Kidney (tissue), 14 donors: ENCODE measurements around the gene TBCEL. TPM values are rescaled to one million over a fixed set of nuclear protein-coding genes. Genes with fewer than 3 reads are reported as not detected.

Experiments
- DNase-seq, 5 donors: peaks; one replicate each; pipeline ENCODE4 v3.0.0-alpha.2; 2013 to 2020
- FAIRE-seq: peaks from 2 replicates; lab custom pipeline; 2012; peaks lifted over from hg19 to GRCh38; lab: Jason Lieb, UNC
- H3K27ac ChIP-seq, 2 donors: one replicate each; pipeline ENCODE4 v1.7.0; 2013; ENCODE audit warnings: low read depth in 2 of 2, low read length in 2 of 2, inconsistent platforms in 1 of 2
- H3K27me3 ChIP-seq: one replicate; pipeline ENCODE4 v1.7.1; 2013; ENCODE audit warnings: low read length, inconsistent platforms; ENCODE audit not compliant: control insufficient read depth, insufficient read depth
- H3K36me3 ChIP-seq, 3 donors: one replicate each; pipeline versions ENCODE4 v1.7.0 to v1.7.1; 2013; ENCODE audit warnings: low read length in 3 of 3, control low read depth in 1 of 3, inconsistent platforms in 1 of 3; ENCODE audit not compliant: insufficient read depth in 3 of 3, control insufficient read depth in 2 of 3
- H3K4me1 ChIP-seq, 3 donors: one replicate each; pipeline versions ENCODE4 v1.7.0 to v1.7.1; 2013; ENCODE audit warnings: low read length in 3 of 3, inconsistent platforms in 1 of 3, low read depth in 1 of 3; ENCODE audit not compliant: control insufficient read depth in 2 of 3, insufficient read depth in 2 of 3
- H3K4me3 ChIP-seq, 3 donors: one replicate each; pipeline versions ENCODE4 v1.7.0 to v1.8.1; 2013; ENCODE audit warnings: low read length in 3 of 3, control low read depth in 1 of 3, inconsistent platforms in 1 of 3
- H3K9ac ChIP-seq, 3 donors: one replicate each; pipeline versions ENCODE4 v1.7.0 to v1.7.1; 2013; ENCODE audit warnings: low read length in 3 of 3, control low read depth in 1 of 3, inconsistent platforms in 1 of 3
- H3K9me3 ChIP-seq, 3 donors: one replicate each; pipeline versions ENCODE4 v1.7.0 to v1.7.1; 2013; ENCODE audit warnings: low read length in 3 of 3, control low read depth in 1 of 3, inconsistent platforms in 1 of 3; ENCODE audit not compliant: control insufficient read depth in 2 of 3, insufficient read depth in 1 of 3
- intact Hi-C: fragments of 100-400 bp; cut with DNase I; formaldehyde crosslinking; loops from one replicate; pipeline ENCODE4 v1.11.1; 2022
- polyA plus RNA-seq: library from polyadenylated mRNA; stranded (reverse); fragments of 350-450 nt; fragmentation: Illumina TruSeq; extraction: RNeasy Lipid Tissue Mini Kit (QIAGEN cat#74804); gene quantifications from one replicate; pipeline ENCODE4 v1.2.3, GENCODE V29; 2014; ENCODE audit warnings: low read depth, low replicate concordance; ENCODE audit not compliant: insufficient read depth
- total RNA-seq: library from RNA; stranded (reverse); fragmentation: NEBNext Ultra II Directional; extraction: Animal tissue kit (Norgen Biotek cat#: 25700); gene quantifications from one replicate; pipeline ENCODE4 v1.2.1, GENCODE V29; 2021
- TF ChIP-seq, protein P1 (sequence below): IDR thresholded peaks from 3 replicates; pipeline ENCODE4 v1.5.1; 2012; ENCODE audit warnings: mild to moderate bottlenecking, moderate library complexity, borderline replicate concordance; ENCODE audit not compliant: insufficient read depth; ENCODE audit errors: extremely low read depth
- donor health status: control.
- donor health status: control.
- donor health status: control.
- donor health status: control.
- donor health status: control.
- donor health status: DM: yes; HTN: yes; CAD: no.
- donor health status: Normal renal cell carcinoma (clear cell type).

TBCEL gene
- total and polyA plus RNA-seq, 2 donors from 2014 or later = 5.0 to 41.8 TPM

DNA sequence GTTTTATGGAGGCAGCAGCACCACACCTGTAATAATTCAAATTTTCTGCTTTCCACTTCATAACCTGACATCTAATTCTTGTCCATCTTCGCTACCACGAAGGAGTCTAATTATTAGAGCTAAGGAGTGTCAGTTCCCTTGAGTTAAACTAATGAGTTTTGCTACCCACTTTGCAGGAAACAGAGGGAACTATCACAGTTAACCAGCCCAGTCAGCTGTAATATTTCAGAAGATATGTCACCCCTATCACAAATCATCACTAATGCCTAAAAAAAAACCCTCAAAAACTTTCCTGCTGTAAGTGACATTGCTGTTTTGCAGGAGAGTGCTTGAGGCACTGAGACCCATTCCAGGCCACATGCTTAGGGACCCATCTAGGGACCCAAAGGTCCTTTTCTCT, 85.6 kb downstream of the TBCEL start:
- H3K4me3 ChIP-seq = no peak overlapping the region
- no peaks in the 10 kb centered on the region for H3K36me3 ChIP-seq
- TF ChIP-seq, protein P1, sequence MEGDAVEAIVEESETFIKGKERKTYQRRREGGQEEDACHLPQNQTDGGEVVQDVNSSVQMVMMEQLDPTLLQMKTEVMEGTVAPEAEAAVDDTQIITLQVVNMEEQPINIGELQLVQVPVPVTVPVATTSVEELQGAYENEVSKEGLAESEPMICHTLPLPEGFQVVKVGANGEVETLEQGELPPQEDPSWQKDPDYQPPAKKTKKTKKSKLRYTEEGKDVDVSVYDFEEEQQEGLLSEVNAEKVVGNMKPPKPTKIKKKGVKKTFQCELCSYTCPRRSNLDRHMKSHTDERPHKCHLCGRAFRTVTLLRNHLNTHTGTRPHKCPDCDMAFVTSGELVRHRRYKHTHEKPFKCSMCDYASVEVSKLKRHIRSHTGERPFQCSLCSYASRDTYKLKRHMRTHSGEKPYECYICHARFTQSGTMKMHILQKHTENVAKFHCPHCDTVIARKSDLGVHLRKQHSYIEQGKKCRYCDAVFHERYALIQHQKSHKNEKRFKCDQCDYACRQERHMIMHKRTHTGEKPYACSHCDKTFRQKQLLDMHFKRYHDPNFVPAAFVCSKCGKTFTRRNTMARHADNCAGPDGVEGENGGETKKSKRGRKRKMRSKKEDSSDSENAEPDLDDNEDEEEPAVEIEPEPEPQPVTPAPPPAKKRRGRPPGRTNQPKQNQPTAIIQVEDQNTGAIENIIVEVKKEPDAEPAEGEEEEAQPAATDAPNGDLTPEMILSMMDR = no peak
- intact Hi-C loops = no loop called here
- H3K4me1 ChIP-seq = peaks cover 0 to 3% (median 3%) of the 10 kb centered on the region in 3 donors
- no peak overlapping the region for H3K9ac ChIP-seq
- FAIRE-seq (no peak), DNase-seq (no peak)
- H3K27me3 ChIP-seq = no peaks in the 10 kb centered on the region
- no peaks in the 10 kb centered on the region for H3K9me3 ChIP-seq
- H3K27ac ChIP-seq = no peak overlapping the region

DNA sequence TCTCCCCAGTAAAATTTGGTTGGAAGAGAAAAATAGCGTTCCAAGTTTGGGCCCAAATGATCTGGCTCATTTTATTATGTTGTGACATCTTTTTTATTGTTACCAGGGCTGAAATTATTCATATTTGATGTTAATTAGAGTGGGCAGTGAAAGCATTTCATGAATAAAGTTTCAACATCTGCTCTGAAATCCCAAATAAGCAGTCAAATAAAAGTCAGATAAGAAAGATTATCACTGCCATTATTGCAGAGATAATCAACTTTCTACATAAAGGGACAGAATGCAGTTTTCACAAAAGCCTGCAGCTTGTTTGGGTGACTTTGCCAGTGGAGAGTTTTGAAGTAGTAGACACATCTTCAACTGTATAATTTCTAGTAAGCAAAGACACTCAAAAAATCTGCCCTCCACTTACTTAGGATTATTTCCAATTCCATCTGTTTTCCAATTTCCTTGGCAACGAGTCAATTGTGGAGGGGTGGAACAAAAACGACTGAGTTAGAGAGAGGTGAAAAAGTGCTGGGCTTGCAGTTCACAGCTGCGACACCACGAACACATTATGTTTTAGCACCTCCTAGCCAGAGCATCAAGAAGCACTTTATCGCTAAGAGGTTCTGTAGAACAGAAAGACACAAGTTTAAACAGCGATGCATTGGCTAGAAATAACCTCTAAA, 86.1 kb downstream of the TBCEL start:
- intact Hi-C loops = no loop called here

DNA sequence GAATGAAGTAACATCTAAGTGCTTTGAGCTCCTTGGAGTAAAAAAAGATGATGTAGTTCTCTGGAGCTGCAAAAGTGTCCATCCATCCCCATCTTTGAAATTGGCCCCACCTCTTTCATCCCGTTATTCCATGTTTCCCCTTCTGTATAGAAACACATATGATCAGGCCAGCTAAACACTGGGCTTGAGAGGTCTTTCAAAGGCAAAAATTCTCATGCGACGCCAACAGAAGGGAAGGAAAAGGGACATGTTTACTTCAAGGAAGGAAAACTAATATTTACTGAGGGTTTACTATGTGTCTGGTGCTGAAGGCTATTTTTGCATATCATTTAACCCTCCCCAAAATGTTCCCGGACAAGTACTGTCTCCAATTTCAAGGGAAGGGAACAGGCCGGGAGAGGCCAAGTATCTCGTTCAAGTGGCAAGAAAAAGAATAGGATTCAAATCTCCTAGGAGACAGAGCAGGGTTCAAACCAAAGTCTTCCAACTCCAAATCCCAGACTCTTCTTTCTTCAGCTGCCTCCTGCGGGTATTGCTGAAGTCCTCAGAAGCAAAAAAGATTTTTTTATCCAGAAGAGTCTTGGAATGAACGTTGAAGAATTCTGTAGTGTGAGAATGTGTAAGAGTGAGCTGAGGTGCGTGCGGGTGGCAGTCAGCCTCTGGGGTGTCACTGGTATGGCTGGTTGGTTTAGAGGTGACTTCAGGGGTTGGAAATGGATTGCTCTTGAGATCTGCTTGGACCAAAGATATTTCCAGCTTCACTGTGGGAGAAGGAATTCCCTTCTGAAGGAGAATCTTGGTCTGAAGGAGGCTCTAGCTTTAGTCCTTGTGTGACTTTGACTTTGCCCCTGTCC, 87.2 kb downstream of the TBCEL start:
- no peak overlapping the region for H3K27ac ChIP-seq
- H3K9me3 ChIP-seq = no peaks in the 10 kb centered on the region
- TF ChIP-seq, protein P1 = no peak
- FAIRE-seq (no peak), DNase-seq (no peak)
- intact Hi-C loops = no loop called here
- no peak overlapping the region for H3K4me3 ChIP-seq
- no peaks in the 10 kb centered on the region for H3K36me3 ChIP-seq
- H3K9ac ChIP-seq = no peak overlapping the region
- no peaks in the 10 kb centered on the region for H3K4me1 ChIP-seq
- no peaks in the 10 kb centered on the region for H3K27me3 ChIP-seq

More for the DNA sequence above, 86.1 kb downstream of the TBCEL start:
- FAIRE-seq = no peak
- H3K27ac ChIP-seq = no peak overlapping the region
- DNase-seq = peak in 1 of 5 donors; percentile 38
- H3K4me1 ChIP-seq = peaks cover 0 to 3% (median 3%) of the 10 kb centered on the region in 3 donors
- H3K9me3 ChIP-seq = no peaks in the 10 kb centered on the region
- no peak overlapping the region for H3K9ac ChIP-seq
- TF ChIP-seq, protein P1 = no peak
- no peaks in the 10 kb centered on the region for H3K27me3 ChIP-seq
- H3K36me3 ChIP-seq = no peaks in the 10 kb centered on the region
- H3K4me3 ChIP-seq = no peak overlapping the region
